HG03175 (cell line): ENCODE data around the gene PADI4.

Experiments
- ATAC-seq: cut with Tn5 transposase; IDR thresholded peaks from one replicate; pipeline ENCODE4 v1.9.1; 2021; ENCODE audit warnings: mild to moderate bottlenecking, moderate library complexity; ENCODE audit not compliant: unreplicated experiment

The PADI4 gene

GRCh38 chr1:17347769-17348592, 40.0 kb downstream of the PADI4 start:
- no peak for ATAC-seq

GRCh38 chr1:17348593-17349234, 40.7 kb downstream of the PADI4 start:
- peak; percentile 81 for ATAC-seq

- no peak for ATAC-seq
Measured at GRCh38 chr1:17350083-17350482, 42.1 kb downstream of the PADI4 start.

GRCh38 chr1:17350928-17351446, 43.0 kb downstream of the PADI4 start:
- ATAC-seq, result no peak

- no peak for ATAC-seq
Measured at GRCh38 chr1:17351598-17352324, 43.8 kb downstream of the PADI4 start.

- no peak for ATAC-seq
Measured at GRCh38 chr1:17352419-17352909, 44.5 kb downstream of the PADI4 start.

- ATAC-seq, result no peak
Measured at GRCh38 chr1:17355898-17356297, 47.9 kb downstream of the PADI4 start.

GRCh38 chr1:17356387-17357026, 48.5 kb downstream of the PADI4 start:
- no peak for ATAC-seq

- ATAC-seq, result no peak
Measured at GRCh38 chr1:17358557-17358956, 50.6 kb downstream of the PADI4 start.

GRCh38 chr1:17359031-17359430, 51.0 kb downstream of the PADI4 start:
- no peak for ATAC-seq

- ATAC-seq, result no peak
Measured at GRCh38 chr1:17359808-17360207, 51.8 kb downstream of the PADI4 start.

GRCh38 chr1:17360272-17360956, 52.4 kb downstream of the PADI4 start:
- no peak for ATAC-seq

- no peak for ATAC-seq
Measured at GRCh38 chr1:17361687-17362086, 53.7 kb downstream of the PADI4 start.

- ATAC-seq, result no peak
Measured at GRCh38 chr1:17363351-17363750, 55.4 kb downstream of the PADI4 start.

- no peak for ATAC-seq
Measured at GRCh38 chr1:17363771-17364170, 55.8 kb downstream of the PADI4 start.

GRCh38 chr1:17365293-17365692, 57.3 kb downstream of the PADI4 start:
- no peak for ATAC-seq

GRCh38 chr1:17369466-17369865, 61.5 kb downstream of the PADI4 start:
- ATAC-seq, result no peak

- no peak for ATAC-seq
Measured at GRCh38 chr1:17370618-17371017, 62.6 kb downstream of the PADI4 start.

- no peak for ATAC-seq
Measured at GRCh38 chr1:17371896-17372295, 63.9 kb downstream of the PADI4 start, which contains the start of gene PADI6. PADI6 (plus strand) TSS chr1:17372196; CDS start chr1:17372246, 50 bp downstream.

- no peak for ATAC-seq
Measured at GRCh38 chr1:17372955-17373354, 65.0 kb downstream of the PADI4 start.
